DMS79 (cell line): ENCODE data around the gene CST1.
"Not testable (repeated sequence)": the region's sequence is repeated elsewhere in the genome, so short reads cannot be mapped to it uniquely, and the experiment has no call there.

Experiments used
- DNase-seq: peaks from one replicate; lab custom pipeline; 2025; lab: John Stamatoyannopoulos, UW

The CST1 gene

DNA sequence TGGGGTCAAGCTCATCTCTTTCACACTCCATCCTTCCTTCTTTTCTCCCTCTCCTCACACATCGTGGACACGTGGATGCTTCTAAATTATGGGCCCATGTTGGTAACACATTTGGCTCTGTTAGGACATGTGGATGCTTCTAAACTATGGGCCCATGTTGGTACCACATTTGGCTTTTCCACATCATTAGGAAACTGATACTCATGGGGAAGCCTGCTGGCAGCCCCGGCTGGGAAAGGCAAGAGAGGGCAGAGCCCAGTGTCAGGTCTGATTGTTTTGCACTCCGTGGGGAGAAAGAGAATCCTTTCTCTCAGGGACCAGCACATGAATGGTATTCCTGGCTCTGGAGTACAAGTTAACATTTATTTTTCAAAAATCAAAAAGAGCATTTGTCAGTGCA lies 4.0 kb upstream of the CST1 start:
- DNase-seq, result no peak

DNA sequence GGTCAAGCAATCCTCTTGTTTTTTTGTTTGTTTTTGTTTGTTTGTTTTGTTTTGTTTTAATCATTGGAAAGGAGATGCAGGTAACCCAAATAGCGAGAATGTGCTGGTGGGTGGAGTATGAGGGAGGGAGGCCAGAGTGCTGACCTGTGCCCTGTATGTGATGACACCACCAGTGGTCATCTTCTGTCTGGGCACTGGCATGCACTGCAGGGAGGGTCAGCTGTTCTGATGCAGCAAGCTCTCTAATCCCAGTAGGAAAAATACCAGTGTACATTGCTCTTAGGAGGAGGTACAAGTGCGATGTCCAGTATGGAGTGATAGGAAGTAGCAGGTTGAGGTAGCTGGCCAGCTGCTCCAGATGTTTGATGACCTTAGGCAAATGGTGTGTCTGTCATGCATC lies 2.9 kb upstream of the CST1 start:
- no peak for DNase-seq

DNA sequence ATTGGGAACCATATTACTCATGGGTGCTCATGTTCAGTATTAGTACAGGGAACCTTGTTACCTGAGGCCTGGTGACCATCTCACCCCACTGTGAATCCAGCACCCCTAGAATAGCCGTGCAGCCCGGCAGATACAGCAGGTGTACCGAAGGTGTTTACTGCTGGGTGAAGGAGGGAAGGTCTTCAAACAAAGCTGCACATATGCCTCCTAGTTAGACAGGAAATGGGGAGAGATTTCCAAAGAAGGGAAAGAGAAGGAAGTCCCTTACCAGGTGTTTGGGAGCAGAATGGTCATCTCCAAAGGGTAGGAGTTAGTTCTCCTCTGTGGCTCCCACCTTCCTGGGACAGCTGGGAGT lies 2.4 kb upstream of the CST1 start:
- DNase-seq, result no peak

DNA sequence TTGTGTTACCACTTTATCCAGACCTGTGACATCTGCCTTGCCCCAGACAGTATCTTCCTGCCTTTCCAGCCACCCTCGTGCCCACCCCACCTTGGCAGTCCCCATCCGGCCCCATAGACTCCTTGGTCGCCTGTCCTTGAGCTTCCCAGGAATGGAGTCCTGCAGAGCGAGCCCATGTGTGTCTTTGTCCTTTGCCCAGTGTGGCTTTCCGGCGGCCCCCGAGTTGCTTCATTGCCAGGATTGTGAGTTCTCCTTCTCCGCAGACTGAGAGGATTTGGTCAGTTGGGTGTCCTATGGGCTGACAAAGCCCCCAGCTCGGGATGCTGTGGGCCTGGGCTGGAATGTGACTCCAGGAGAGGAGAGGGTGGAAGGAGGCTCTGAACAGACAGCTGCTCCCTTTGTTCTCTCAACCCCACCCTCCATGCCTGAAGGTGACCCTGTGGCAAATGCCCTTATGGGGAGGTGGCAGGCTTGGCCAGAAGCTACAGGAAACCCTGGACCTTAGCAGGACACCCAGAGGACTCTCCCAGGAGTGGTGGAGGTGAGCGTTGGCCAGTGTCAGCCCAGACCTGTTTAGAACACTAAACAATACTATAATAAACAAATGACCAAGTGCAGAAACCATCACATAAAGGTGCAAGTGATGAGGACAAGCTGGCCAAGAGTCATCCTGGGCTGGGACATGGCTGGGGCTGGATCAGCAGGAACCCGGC lies 1.9 kb upstream of the CST1 start:
- DNase-seq, result no peak

DNA sequence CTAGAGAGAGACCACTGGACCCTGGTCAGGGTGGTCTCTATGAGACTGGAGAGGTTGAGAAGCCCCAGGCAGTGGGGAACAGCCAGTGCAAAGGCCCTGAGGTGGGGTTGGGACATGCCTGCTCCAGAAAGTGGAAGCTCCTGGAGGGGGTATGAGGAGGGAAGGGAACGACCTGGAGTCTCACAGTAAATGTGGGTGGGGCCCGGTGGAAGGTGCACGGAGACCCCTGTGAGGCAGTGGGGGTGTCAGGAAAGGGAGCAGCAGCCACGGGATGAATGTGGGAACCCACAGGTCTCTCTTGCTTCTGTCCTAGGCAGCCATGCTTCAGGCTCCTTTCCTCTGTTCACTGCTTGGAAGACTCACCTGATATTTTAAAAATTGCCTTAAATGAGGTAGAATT lies 1.3 kb upstream of the CST1 start:
- DNase-seq, result no peak

DNA sequence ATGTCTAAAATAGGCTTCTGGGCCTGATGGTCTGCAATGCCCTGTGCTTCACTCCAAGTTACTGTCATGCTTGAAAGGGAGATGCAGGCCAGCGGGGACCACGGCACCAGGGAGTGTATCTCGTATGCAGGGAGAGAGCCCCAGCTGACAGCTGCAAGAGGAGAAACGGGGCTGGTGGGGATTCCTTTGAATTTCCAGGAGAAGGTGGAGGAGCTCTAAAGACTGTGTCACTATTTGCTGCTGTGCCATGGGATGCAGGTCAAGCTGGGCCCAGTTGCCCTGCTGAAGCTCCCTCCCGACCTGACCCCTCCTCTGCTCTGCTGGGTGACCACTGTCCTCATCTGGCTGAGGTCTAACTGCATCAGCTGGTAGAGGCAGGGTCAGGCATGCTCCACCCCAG lies 989 bp downstream of the CST1 start:
- DNase-seq, result no peak

DNA sequence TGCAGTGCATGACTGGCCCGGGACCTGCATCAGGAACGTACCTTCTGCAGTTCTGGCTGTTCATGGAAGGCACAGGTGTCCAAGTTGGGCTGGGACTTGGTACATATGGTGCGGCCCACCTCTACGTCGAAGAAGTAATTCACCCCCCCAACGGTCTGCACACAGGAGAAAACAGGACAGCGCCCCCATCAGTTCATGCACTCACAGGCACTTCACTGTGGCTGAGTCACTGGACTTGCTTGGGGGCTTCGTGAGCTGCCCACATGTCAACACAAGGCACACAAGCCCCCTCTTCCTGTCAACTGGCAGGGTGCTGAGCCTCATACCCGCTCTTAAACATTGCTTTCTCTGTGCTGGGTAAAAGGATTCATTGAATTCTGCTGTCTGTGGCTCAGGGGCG lies 1.8 kb downstream of the CST1 start:
- not testable (repeated sequence) for DNase-seq

DNA sequence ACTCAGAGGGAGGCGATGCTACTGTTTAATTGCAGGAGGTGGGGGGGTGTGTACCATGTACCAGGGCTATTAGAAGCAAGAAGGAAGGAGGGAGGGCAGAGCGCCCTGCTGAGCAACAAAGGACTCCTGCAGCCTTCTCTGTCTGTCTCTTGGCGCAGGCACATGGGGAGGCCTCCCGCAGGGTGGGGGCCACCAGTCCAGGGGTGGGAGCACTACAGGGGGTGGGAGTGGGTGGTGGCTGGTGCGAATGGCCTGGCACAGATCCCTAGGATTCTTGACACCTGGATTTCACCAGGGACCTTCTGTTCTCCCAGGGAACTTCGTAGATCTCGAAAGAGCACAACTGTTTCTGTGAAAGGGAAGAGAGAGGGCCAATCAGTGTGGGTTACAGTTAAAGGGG lies 3.2 kb downstream of the CST1 start:
- not testable (repeated sequence) for DNase-seq

DNA sequence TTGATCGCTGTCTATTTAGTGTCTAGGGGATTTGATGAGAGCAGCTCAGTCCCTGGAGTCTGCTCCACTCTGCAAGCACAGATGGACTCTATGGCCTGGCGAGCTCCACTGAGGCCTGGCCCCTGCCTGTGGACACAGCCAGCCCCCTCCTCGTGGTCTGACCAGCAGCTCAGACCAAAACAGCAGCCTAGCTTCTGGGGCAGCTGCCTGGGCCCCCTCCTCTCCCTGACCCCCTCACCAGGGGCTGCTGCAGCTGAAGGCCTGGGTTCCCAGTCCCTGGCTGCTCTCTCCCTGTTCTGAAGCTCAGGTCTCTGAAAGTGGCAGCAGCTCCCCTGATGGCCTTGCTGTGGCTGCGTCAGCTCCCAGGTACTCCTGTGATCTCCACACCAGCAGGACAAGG lies 3.6 kb downstream of the CST1 start:
- DNase-seq, result not testable (repeated sequence)

DNA sequence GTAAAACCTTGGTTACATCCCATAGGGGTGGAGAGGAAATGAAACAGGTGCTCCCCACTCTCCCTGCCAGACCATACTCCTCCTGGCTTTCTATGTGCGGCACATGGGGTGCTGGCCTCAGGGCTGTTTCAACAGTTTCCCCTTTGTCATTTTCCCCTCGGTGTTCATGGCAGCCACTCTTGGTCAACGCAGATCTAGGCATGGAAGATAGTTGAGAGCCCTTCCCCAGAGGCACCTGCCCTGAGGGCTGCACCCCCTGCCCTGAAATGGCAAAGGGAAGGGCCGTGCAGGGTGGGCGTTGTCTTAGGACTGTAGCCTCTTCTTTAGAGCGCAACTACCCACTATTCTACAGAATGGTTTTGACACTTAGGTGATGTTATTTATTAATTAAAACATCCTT lies 4.4 kb downstream of the CST1 start:
- no peak for DNase-seq

DNA sequence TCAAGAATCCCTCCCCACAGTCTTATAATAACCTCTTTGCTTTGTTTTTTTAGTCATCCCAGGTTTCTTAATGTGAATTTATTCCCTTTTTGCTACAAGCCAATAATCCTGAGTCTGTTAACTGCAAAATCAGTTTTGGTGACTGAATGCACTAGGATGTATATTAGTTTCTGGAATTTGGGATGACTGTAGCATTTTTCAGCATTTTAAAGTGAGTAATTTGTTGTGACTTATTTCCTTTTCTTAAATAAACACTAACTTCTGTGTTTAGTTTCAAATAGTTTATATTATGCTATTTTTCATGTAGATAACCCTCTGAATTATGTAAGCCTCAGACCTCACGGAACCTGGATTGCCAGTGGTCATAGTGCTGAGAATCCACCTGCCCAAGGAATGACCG lies 5.5 kb downstream of the CST1 start:
- no peak for DNase-seq

DNA sequence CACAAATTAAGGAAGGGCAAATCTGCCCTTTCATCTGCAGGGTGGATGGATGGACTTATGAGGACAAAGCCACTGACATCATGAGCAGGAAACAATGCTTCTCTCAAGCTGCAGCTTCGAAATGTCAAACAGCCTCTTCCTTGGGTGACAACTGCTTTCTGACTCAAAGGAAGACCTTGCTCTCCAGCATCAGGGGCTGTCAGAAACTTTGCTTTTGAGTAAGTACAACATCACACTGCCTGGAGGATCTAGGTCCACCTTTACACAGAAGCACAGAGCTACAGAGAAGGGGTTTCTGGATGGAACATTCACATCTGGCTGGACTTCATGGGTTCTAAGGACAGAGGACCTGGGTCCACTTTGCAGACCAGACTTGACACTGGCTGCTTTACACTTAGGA lies 5.9 kb downstream of the CST1 start:
- DNase-seq, result no peak

DNA sequence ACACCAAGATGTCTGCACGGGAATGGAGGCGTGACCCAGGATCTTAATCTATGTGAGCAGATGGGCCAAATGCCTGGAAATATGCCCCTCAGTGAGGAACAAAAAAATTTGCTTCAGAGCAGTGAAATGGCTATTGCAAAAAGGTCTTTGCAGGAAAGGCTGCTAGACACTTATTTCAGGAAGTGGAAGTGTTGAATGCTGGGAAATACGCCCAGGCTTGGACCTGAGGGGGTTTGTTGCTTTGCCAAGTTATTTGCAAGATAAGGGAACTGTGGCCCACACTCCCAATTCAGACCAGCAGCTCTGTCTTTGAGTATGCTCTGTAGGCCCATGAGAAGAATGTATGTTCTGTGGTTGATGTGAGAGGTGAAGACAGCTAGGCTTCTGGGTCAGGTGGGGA lies 15.3 kb downstream of the CST1 start:
- DNase-seq, result not testable (repeated sequence)

DNA sequence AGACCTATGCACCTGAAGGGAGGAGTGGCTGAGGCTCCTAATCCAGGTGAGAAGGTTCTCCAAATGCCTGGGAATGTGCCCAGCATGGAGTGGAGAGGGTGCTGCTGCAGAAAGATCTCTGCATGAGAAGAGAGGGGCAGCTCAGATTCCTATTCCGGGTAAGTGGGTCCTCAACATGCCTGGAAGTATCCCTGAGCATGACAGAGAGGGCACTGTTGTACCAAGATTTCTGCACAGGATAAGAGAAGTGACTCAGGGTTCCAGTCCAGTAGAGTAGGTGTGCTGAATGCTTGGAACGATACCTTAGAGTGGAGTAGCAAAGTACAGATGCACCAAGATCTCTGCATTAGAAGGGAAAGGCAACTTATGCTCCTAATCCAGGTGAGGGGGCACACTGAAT lies 15.8 kb downstream of the CST1 start:
- not testable (repeated sequence) for DNase-seq

DNA sequence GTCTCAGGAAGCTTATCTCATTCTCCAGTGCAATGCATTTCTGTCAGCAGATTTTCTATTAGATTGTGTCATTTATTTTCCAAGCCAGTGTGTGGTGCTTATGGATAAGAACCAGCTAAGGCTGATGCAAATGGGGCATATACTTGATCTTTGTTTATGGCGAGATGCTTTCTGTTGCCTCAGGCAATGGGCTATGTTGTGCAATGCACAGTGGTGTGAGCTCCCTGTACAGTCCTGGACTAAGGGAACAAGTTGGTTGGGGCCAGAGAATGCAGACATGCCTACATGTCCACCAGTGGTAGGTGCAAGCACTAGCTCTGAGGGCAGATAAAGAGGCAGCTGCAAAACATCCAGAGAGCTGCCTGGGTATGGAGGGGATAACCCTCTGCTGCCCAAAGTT lies 16.3 kb downstream of the CST1 start:
- not testable (repeated sequence) for DNase-seq

DNA sequence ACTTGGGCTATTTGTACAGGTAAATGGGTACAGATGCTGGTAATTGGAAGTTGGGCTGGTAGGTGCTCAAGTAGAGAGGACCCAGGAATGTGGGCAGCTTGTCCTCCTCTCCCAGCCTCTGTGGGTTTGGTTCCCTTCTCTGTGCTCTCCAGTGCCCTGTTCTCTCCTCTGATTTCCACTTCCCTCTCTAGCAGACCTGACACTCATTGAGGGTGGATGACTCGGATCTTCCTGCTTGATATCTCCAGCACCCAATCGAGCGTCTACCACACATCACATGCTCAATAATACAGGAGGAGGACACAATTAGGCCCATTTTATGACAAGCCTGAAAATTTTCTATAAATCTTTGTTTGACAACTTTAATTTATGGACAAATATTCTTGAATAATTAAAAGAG lies 23.7 kb downstream of the CST1 start:
- DNase-seq, result no peak

DNA sequence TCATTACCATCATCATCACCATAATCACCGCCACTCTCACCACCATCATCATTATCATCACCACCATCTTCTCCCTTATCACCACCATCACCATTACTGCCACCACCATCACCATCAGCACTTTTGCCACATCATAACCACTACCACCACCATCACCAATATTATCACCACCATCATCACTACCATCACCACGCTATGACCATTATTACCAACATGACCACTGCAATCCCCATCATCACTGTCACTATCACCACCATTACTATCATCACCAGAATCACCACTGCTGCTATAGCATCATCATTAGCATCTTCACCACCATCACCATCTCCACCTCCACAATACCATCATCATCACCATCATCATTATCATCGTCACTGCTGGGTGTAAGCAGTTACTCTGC lies 25.6 kb downstream of the CST1 start:
- no peak for DNase-seq

DNA sequence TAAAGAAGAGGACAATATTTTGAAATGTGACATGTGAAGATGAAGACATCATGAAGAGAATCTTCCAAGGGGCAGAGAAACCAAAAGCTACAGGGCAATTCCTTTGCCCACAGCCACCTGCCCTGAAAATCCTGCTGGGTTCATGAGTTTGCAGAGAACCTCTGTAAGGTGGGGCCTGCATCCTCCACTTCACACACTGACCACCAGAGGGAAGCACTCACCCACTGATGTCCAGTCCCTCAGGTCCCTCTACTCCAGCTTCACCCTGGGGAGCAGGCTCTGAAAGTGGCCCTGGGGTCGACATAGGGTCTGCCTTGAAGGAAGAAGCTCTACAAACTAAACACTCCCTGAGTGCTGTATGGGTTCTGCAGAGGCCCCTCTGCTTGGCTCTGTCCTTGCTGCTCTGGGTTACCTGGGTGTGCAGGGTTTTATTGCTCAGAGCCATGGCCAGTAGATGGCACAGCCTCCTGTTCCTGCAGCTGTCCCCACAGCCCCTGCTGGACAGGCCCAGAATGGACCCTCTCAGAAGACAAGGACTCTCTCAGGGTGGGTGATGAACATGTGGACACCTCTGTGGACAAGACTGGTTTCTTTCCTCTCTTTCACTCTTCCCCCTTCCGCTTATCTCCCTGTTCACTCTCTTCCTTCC lies 27.0 kb downstream of the CST1 start:
- not testable (repeated sequence) for DNase-seq

DNA sequence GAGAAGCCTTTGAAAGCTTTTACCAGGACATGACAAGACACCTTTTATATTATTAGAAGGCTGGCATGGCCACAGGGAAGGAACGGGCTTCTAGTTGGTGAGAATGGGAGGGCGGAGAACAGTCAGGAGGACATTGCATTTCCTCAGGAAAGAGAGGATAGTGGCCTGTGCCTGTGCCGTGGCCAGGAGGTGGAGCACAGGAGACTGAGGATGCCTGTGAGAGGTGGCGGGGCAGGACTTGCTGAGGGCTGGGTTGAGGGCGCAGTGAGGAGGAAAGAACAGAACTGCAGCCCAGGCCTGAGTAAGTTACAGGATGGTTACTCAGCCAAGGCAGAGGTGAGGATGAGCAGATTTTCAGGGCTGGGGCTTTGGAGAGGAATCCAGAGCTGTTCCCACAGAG lies 27.9 kb downstream of the CST1 start:
- DNase-seq, result not testable (repeated sequence)

DNA sequence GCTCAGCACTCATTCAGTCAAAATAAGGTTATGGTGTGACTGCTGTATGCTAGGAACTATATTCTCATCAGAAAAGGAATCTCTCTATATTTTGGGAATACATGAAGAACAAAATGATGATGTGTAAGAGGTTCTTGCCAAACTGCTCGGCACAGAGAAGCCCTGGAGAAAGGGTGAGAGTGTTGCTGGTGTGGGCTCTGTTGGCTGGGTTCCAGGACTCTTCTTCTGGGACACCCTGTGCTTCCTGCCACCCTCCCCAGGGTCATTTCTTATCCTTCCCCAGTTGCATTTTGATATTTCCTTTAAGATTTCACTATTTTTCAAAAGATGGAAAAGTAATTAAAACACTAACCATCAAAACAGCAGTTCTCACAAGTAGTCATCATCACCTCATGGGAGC lies 28.8 kb downstream of the CST1 start:
- no peak for DNase-seq

DNA sequence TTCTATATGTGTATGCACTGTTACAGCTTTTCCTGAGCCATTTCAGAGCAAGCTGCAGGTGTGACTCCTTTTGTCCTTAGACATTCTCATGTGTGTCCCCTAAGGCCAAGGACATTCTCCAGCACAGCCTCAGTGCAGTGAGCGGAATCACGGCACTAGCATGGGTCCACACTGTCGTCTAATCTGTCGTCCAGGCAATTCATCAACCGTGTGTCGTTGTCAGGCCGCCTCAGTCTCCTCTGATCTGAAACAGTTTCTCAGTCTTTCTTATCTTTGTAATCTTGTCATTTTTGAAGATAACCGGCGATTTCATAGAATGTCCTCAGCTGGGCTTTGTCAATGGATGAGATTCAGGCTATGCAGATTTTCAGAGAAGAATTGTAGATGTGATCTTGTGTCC lies 31.4 kb downstream of the CST1 start:
- not testable (repeated sequence) for DNase-seq

DNA sequence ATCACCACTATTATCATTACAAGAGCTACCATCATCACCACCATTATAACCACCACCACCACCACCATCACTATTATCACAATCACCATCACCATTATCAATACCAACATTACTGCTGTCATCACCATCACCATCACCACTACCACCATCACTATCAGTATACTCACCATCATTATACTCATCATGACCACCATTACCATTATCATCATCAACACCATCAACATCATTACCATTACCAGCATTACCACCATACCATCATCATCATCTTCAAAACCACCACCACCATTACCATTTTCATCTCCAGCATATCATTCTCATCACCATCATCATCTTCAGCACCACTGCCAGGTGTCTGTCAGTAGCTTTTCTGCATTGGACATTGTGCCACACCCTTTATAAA lies 39.0 kb downstream of the CST1 start:
- DNase-seq, result not testable (repeated sequence)

DNA sequence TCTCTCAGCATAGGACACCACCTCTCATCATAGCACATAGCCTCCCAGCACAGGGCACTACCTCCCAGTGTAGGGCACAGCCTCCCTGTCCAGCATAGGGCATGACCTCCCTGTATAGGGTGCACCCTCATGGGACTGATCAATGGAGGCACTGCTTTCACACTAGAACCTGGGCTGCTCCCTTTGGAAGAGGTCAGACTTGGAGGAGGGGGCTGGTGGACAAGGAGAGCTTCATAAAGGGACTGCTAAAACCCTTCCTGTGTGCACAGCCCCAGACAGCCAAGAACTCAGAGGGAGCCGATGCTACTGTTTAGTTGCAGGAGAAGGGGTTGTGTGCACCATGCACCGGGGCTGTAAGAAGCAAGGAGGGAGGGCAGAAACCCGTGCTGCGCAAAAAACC lies 40.0 kb downstream of the CST1 start:
- DNase-seq, result no peak

DNA sequence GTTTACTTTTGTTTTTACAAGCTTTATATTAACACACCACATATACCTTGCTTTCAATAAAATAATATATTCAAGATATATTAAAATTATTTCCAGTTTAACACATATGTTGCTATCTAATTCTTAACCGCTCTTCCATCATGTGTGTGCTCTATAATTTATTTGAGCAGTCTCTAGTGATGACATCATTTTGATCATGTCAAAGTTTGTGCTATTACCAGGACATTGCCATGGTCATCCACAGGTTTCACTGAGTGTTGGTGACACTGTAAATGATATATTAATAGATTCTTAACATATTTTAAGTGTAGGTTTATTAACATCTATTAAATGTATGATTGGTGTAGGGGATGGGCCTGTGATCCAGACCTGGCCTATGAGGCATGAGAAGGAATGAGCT lies 44.8 kb downstream of the CST1 start:
- no peak for DNase-seq
